Thymus (tissue), 11 donors: ENCODE data around the gene TSTD2. TPM values are rescaled to one million over a fixed set of nuclear protein-coding genes. Genes with fewer than 3 reads are reported as not detected.

ENCODE experiments used
- DNase-seq, 9 donors: peaks; one replicate each; pipeline ENCODE4 v3.0.0-alpha.2; 2013; ENCODE audit warnings: low spot score in 9 of 9, low read depth in 6 of 9, missing footprints in 1 of 9
- H3K27ac ChIP-seq, 2 donors: one replicate each; pipeline ENCODE4 v1.5.1; 2013; ENCODE audit warnings: control low read depth in 1 of 2, low read depth in 1 of 2, low read length in 1 of 2, mild to moderate bottlenecking in 1 of 2, moderate library complexity in 1 of 2
- H3K27me3 ChIP-seq, 2 donors: one replicate each; pipeline ENCODE4 v1.5.1; 2013; ENCODE audit warnings: low read length in 1 of 2; ENCODE audit not compliant: control insufficient read depth in 2 of 2, insufficient read depth in 1 of 2
- H3K36me3 ChIP-seq, 2 donors: one replicate each; pipeline ENCODE4 v1.5.1; 2013; ENCODE audit warnings: low read length in 1 of 2, mild to moderate bottlenecking in 1 of 2, moderate library complexity in 1 of 2; ENCODE audit not compliant: control insufficient read depth in 2 of 2, insufficient read depth in 2 of 2
- H3K4me1 ChIP-seq, 2 donors: one replicate each; pipeline ENCODE4 v1.5.1; 2013; ENCODE audit warnings: low read length in 2 of 2; ENCODE audit not compliant: control insufficient read depth in 2 of 2, insufficient read depth in 2 of 2
- H3K4me3 ChIP-seq, 2 donors: one replicate each; pipeline ENCODE4 v1.5.1; 2013; ENCODE audit warnings: low read length in 2 of 2, control low read depth in 1 of 2, mild to moderate bottlenecking in 1 of 2
- H3K9me3 ChIP-seq, 2 donors: one replicate each; pipeline ENCODE4 v1.5.1; 2013; ENCODE audit warnings: low read length in 1 of 2, mild to moderate bottlenecking in 1 of 2; ENCODE audit not compliant: control insufficient read depth in 2 of 2, insufficient read depth in 1 of 2
- WGBS: extraction: QIAGEN DNeasy Blood & Tissue Kit; methylation state at CpG from one replicate; pipeline ENCODE4 v1.1.7; 2013; 5-methylcytosine and 5-hydroxymethylcytosine counted together
- polyA plus RNA-seq: library from polyadenylated mRNA; stranded (reverse); fragments of 200-250 nt; gene quantifications from one replicate; pipeline ENCODE4 v1.2.3, GENCODE V29; 2013
- total RNA-seq: library from RNA; stranded (reverse); fragments of 120-200 nt; gene quantifications from one replicate; pipeline ENCODE4 v1.2.4, GENCODE V29; 2013
- donor health status: healthy.

The TSTD2 gene
- total and polyA plus RNA-seq, 2 donors: 16.0 to 19.6 TPM

GRCh38 chr9:97601228-97601898 lies 31.8 kb downstream of the TSTD2 start:
- no peak overlapping the region for H3K27ac ChIP-seq
- no peak for DNase-seq
- H3K4me1 ChIP-seq: peaks cover 0 to 4% of the 10 kb centered on the region in 2 donors
- H3K36me3 ChIP-seq: peaks cover 33 to 56% of the 10 kb centered on the region in 2 donors
- WGBS: 98% methylated on average over 7 of the region's 7 CpGs
- H3K9me3 ChIP-seq: no peaks in the 10 kb centered on the region
- no peak overlapping the region for H3K4me3 ChIP-seq
- H3K27me3 ChIP-seq: no peaks in the 10 kb centered on the region

- peaks cover 0 to 4% of the 10 kb centered on the region in 2 donors for H3K4me1 ChIP-seq
- no peak for DNase-seq
- H3K27me3 ChIP-seq: no peaks in the 10 kb centered on the region
- H3K9me3 ChIP-seq: no peaks in the 10 kb centered on the region
- H3K36me3 ChIP-seq: peaks cover 26 to 52% of the 10 kb centered on the region in 2 donors
- no peak overlapping the region for H3K27ac ChIP-seq
- 98% methylated on average over 8 of the region's 8 CpGs for WGBS
- no peak overlapping the region for H3K4me3 ChIP-seq
Measured at GRCh38 chr9:97600531-97601227, 32.5 kb downstream of the TSTD2 start.

GRCh38 chr9:97599314-97599846 lies 33.8 kb downstream of the TSTD2 start:
- no peak for DNase-seq
- Histone ChIP-seq H3K9me3 (no peaks in the 10 kb centered on the region), H3K27me3 (no peaks in the 10 kb centered on the region), H3K27ac (no peak overlapping the region), H3K36me3 (peaks cover 13 to 39% of the 10 kb centered on the region in 2 donors), H3K4me3 (no peak overlapping the region), H3K4me1 (peaks cover 0 to 4% of the 10 kb centered on the region in 2 donors)
- 94% methylated on average over 7 of the region's 7 CpGs for WGBS

GRCh38 chr9:97598461-97599288 lies 34.5 kb downstream of the TSTD2 start:
- WGBS: 36% methylated on average over 11 of the region's 11 CpGs
- Histone ChIP-seq H3K27me3 (no peaks in the 10 kb centered on the region), H3K36me3 (peaks cover 10 to 35% of the 10 kb centered on the region in 2 donors), H3K4me1 (peaks cover 0 to 4% of the 10 kb centered on the region in 2 donors), H3K27ac (no peak overlapping the region), H3K4me3 (no peak overlapping the region), H3K9me3 (no peaks in the 10 kb centered on the region)
- DNase-seq: peak; percentile 52 to 88 (median 67)

- Histone ChIP-seq H3K36me3 (peaks cover 4 to 19% of the 10 kb centered on the region in 2 donors), H3K27ac (no peak overlapping the region), H3K27me3 (no peaks in the 10 kb centered on the region), H3K4me3 (no peak overlapping the region), H3K4me1 (peaks cover 0 to 4% of the 10 kb centered on the region in 2 donors), H3K9me3 (no peaks in the 10 kb centered on the region)
- no peak for DNase-seq
- WGBS: 89% methylated on average over 4 of the region's 4 CpGs
Measured at GRCh38 chr9:97596906-97597305, 36.3 kb downstream of the TSTD2 start.

- WGBS: 99% methylated on average over 11 of the region's 11 CpGs
- Histone ChIP-seq H3K4me3 (no peak overlapping the region), H3K27me3 (no peaks in the 10 kb centered on the region), H3K4me1 (peaks cover 0 to 4% of the 10 kb centered on the region in 2 donors), H3K9me3 (no peaks in the 10 kb centered on the region), H3K36me3 (peaks cover 0 to 3% of the 10 kb centered on the region in 2 donors), H3K27ac (no peak overlapping the region)
- no peak for DNase-seq
Measured at GRCh38 chr9:97594381-97594921, 38.7 kb downstream of the TSTD2 start.

- no peak overlapping the region for H3K27ac ChIP-seq
- H3K27me3 ChIP-seq: no peaks in the 10 kb centered on the region
- 96% methylated on average over 4 of the region's 4 CpGs for WGBS
- DNase-seq: no peak
- no peaks in the 10 kb centered on the region for H3K9me3 ChIP-seq
- H3K4me3 ChIP-seq: no peak overlapping the region
- H3K4me1 ChIP-seq: peaks cover 0 to 4% of the 10 kb centered on the region in 2 donors
- no peaks in the 10 kb centered on the region for H3K36me3 ChIP-seq
Measured at GRCh38 chr9:97593960-97594359, 39.2 kb downstream of the TSTD2 start.

GRCh38 chr9:97592126-97592525 lies 41.0 kb downstream of the TSTD2 start:
- no peak overlapping the region for H3K27ac ChIP-seq
- no peak for DNase-seq
- no peaks in the 10 kb centered on the region for H3K36me3 ChIP-seq
- no peaks in the 10 kb centered on the region for H3K27me3 ChIP-seq
- WGBS: 85% methylated on average over 1 of the region's 1 CpG
- no peaks in the 10 kb centered on the region for H3K4me1 ChIP-seq
- no peak overlapping the region for H3K4me3 ChIP-seq
- H3K9me3 ChIP-seq: no peaks in the 10 kb centered on the region
